ENCODE data around the gene LTA.
"Not testable (repeated sequence)": the region's sequence is repeated elsewhere in the genome, so short reads cannot be mapped to it uniquely, and the experiment has no call there.

LTA gene

DNA sequence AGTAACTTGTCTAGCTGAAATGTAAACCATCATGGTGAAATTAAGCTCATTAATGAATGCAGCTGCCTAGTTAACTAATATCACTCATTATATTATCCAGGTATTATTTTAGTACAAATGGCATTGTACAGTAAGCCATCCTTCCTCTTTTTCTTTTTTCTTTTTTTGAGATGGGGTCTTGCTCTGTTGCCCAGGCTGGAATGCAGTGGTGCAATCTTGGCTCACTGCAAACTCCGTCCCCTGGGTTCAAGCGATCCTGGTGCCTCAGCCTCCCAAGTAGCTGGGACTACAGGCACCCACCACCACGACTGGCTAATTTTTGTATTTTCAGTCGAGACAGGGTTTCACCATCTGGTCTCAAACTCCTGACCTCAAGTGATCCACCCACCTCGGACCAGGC is 18.6 kb downstream of the LTA start:
- DNase-seq = not testable (repeated sequence)

DNA sequence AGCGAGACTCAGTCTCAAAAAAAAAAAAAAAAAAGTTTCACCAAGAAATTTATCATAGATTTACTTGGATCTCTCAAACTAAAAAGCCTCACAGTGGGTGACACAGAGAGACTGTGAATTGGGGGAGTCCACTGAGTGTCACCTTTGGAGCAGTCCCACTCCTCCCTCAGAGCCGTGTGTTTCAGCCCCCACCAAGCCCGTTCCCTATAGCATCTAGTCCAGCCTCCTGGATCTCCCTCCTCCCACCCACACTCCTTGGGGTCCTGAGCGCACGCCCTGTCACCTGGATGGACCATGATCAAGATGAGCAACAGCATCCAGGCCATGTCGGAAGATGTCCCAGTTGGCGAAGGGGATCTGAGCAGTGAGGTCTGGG is 20.3 kb downstream of the LTA start:
- DNase-seq = no peak

DNA sequence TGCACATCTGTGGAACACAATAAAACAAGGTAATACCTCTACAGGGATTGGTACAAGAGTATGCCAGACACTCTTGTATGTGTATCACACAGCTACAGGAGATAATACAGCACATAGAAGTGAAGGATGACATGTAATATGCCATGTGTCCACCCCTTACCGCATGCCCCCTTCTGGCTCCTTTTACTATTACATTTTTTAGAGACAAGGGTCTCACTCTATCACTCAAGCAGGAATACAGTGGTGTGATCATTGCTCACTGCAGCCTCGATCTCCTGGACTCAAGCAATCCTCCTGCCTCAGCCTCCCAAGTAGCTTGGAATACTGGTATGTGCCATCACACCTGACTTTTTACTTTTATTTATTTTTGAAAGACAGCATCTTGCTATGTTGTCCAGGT is 24.9 kb downstream of the LTA start:
- DNase-seq = peak; percentile 84

DNA sequence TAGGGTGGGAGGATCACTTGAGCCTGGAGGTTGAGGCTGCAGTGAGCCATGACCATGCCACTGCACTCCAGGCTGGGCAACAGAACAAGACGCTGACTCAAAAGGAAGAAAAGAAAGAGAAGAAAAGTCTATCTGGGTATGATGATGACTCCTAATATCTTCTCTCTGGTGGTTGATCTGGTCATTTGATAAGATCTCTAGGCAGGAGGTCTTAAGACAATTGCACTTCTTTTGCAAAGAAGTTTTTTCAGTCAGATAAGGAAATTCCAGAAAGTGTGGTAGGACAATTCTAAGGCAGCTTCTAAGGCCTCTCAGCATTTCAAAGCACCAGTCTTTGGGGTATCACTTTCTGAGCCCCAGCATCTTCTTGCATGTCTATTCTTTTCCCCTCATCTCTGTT is 35.2 kb downstream of the LTA start:
- no peak for DNase-seq

DNA sequence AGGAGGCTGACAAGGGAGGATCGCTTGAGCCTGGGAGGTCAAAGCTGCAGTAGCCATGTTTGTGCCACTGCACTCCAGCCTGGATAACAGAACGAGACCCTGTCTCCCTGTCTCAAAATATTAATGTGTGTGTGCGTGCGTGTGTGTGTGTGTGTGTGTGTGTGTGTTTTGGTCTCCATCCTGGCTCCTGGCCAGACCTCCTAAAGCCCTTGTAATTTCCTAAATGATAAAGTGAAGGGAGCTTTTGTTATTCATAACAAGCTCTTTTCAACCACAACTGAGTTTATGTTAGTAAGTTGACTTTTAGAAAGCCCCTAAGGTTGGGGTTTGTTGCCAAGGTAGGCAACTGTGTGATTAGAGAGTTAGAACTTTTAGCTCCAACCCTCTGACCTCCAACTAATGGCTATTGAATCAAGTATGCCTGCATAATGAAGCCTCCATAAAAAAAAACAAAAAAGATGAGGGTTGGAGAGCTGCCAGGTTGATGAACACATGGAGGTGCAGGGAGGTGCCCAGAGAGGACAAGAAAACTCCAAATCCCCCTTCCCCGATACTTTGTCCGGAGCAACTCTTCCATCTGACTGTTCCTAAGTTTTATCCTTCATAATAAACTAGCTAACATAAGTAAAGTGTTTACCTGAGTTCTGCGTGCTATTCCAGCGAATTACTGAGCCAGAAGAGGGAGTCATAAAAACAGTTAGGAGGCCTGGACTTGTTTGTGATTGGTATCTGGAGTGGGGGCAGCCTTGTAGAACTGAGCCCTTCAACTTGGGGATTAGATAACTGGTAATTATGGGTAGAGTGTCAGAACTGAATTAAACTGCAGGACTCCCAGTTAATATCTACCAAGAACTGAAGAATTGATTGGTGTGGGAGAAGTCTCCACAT is 37.7 kb downstream of the LTA start:
- DNase-seq = no peak

DNA sequence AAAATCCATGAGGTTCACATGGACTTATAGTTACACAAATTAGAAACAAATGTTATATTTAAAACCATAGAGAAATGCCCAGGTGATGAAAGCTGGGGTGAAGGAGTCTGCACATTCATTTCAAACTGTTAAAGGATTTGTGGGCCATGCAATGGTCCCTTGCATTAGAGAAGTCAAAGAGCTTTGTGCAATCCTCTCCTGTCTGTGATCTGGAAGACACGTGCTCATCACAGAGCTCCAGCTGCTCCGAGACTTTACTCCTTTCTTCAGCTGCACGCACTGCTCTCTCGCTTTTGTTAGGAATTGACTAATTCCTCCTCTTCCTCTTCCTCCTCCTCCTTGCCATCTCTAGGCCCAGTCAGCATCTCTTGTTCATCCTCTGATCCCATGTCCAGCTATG is 38.9 kb downstream of the LTA start:
- no peak for DNase-seq

DNA sequence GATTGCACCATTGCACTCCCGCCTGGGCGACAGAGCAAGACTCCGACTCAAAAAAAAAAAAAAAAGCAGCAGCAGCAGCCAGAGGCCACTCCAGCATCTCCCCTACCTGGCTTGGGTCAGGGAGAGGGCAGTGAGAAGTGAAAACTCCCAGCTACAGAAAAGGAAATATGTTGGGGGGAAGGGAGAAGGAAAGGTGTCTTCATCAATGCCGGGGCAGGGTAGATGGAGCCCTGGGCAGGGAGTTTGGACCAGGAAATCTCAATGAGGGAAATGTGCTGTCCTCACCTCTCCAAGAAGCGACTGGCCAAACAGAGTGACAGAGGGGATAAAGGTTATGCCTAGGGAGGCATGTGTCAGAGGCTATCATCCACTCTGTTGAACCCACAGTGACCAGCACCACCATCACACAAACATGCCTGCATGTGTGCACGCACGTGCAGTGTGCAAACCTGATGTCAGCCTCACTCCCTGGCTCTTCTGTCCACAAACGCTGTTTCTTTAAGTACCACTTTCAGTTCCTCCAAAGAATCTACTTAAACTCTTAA is 42.1 kb downstream of the LTA start:
- no peak for DNase-seq

DNA sequence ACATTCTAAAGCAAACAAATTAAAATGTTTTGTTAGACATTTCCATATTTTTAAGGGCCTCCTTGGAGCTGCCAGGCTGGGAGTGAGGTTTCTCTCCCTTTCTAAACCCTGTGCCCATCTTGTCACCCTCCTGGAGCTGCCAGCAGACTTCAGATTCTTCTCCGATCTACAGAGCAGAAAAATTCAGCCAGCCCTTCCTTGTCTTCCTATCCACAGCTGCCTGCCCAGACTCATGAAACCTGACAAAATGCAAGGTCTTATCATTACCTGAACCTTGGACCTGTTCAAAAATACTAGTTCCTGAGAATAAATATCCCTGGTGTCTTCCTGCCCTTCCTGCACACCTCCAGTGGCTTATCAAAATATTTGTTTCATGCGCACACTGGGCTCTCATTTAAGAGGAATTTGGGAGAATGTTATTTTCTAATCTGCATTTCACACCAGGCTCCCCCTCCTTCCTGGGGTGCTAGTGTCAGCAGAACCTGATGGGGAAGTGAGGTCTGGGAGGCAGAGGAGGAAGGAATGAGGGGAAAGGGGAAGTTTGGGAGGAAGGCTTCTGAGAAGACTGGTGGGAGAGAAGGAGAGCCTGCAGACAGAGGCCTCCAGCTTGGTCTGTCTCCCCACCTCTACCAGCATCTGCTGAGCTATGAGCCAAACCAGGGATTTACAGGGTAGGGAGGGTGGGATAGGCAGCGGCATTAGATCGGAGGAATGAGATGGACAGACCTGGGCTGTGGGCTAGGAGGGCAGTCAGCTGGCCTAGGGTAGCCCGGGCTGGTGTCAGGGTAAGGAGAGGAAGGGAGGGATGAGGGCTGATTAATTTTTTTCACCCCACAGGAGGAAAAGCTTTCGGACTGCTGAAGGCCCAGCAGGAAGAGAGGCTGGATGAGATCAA is 42.8 kb downstream of the LTA start, which contains the start of gene AIF1:
AIF1 (plus strand) TSS at position 551 of the 895 bp plus-strand sequence; CDS start at position 647, 96 bp downstream.
- no peak for DNase-seq

DNA sequence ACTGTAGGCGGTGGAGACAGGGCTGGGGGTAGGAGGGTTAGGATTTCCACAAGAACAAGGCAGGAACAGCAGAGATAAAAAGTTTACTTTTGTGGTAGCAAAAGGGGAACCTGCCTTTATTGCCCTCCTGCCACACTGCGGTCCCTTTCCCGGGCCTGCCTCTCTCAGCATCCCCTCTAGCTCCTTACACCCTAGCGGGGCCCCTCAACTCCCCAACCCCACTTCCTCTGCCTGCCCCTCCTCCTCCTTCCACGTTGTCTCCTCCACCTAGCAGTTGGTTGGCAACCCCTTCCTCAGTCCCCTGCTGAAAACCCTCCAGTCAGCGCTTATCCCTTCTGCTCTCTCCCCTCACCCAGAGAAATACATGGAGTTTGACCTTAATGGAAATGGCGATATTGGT is 43.7 kb downstream of the LTA start:
- DNase-seq = peak; percentile 25

DNA sequence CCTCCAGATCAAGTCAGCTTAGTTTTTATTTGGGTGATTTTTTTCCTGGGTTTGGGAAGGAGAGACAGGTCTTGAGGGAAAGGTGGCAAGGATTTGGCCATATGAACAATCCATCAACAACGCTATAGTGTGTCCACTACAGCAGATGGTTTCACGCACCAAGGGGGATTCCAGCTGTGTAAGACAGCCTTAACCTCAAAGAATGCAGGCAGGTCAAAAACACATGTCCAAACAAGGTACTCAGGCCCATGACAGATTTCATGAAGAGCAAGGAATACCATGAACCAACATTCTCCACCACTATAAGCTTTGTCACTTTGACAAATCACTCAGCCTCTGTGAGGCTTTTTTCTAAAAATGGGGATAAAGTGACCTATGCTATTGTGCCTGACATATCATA is 44.9 kb downstream of the LTA start:
- DNase-seq = no peak

DNA sequence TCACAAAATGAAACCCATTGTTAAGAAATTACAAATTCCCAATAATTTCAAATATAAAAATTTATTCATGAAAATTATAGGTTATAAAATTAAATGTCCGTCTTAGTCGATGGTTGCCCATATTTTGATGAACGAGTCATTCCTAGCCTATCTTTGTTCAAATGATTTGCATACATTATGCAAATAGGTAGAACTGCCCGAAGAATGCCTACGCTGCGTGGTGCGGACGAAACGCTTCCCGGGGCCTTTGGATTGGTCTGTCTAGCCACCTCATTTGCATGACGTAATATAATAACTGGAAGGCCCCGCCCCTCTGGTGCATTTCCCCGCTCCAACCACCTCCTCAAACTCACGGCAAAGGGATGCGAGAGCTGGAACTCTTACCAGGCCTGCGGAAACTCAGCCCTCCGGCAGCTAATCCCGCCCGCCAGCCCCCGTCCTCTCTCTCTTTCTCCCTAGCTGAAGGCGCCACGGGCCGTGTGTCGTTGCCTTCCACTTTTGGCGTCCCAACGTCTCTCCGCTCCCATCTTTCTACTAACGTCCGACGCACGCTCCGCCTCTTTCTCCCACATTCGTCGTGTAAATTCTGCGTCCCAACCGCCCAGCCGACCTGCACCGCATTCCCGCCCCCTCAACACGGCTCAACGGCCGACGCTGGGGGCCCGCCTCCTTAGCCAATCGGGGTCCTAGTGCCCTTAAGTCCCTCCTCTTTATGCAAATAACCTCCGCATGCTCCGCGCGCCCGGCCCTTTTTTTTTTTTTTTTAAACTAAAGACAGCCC is 47.9 kb downstream of the LTA start:
- peak; percentile 98 for DNase-seq

DNA sequence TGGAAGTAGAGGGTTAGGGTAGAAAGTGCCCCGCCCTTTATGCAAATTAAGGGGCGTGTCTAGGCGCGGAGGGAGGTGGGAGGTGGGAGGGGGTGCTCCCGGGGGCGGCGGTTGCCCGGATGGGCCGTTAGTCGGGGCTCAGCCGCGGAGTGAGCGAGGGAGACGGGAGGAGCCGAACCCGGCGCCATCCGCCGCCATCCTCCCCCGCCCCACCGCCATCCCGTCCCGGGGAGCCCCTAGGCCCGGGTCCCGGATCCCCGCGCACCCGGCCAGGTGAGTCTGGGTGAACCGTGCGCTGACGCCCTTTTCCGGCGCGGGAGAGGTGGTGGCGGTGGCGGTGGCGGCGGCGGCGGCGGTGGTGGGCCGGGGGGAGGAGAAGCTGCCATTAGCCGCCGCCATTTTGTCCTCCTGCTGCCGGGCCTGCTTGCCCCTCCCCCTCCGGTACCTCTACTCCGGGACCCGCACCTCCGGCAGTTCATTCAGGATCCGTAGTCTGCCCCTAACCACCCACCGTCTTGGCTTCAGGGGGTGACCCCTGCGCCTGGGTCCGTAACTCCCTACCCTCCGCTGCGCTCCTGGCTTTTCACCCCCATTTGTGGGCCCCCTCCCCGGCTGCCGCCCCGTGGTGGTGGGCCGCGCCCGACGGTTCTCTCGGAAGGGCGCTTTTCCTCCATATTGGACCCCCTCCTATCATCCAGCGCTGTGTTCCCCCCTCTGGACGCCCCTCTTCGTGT is 48.7 kb downstream of the LTA start, which contains the start of gene PRRC2A:
PRRC2A (plus strand) TSS at position 130 of the 734 bp plus-strand sequence. CDS start 2,075 bp downstream, outside the sequence.
- no peak for DNase-seq

DNA sequence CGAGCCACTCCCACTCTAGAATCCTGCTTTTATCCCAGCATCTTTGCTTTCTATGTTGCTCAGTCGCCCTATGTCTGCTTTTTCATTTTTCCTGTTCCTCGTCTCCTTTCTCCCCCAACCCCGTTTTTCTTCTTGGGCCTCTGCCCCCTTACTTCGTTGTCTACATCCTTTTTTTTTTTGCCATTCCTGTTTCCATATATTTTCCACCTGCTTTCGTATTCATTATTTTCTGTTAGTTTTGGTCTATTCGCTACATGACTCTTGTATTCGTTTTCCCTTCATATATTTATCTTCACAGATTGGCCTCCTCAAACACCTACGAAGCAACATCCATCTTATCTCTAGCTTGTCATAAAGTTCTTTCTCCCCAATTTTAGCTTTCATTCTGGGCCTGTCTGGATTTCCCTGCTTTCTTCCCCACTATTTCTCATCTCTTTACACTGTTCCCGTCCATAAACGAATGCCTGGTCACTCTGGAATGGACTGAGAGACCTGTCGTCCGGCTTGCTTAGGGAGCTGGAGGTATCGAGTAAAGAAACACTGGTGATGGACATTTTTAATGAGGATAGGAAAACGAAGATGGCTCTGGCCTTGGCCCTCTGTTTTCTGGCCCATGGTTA is 49.3 kb downstream of the LTA start:
- no peak for DNase-seq

DNA sequence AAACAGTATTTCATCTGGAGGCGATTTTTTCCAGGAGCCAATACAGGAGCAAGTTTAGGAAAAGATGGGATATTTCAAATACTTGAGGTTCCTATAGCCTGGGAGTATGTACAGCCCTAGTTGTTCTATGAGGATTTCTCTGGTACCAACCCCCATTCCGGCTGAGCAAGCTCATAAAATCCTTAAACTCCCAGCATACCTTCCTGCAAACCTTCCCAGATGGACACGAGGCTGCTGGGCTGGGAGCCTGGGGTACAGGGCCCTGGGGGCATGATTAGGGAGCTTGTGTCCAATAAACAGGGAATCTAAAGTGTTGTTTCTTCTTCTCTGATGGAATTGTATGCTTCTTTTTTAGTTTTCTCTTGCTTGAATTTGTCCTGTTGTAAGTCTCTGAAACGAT is 49.9 kb downstream of the LTA start:
- no peak for DNase-seq

DNA sequence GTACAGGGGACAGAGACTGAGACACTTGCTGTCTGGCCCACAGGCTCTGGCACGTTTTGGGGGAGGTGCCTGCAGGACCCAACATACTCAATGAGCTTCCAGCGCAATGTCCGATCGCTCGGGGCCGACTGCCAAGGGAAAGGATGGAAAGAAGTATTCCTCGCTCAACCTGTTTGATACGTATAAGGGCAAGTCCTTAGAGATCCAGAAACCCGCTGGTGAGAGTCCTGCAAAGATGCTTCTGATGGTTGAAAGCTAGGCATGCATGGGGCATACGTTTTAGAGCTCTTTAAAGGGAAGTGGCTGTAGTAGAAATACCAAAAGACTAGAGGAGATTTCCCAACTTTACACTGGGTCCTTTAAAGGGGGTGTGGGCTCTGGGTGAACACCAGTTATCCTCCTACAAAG is 50.6 kb downstream of the LTA start:
- DNase-seq = no peak

Data from CD4-positive, alpha-beta T cell treated with Interleukin-12 subunit alpha and Interleukin-12 subunit beta, for 1 hour (primary cell).